GM12864 (cell line): ENCODE measurements around the gene TDRD7.

ENCODE experiments used
- DNase-seq: peaks from one replicate; pipeline ENCODE4 v3.0.0-alpha.2; 2011; ENCODE audit warnings: low read depth
- H3K4me3 ChIP-seq: 2 replicates; pipeline ENCODE4 v1.5.1; 2011; ENCODE audit warnings: mild to moderate bottlenecking, low read depth, low read length, control low read depth
- TF ChIP-seq, protein P1 (sequence below): IDR thresholded peaks from 2 replicates; pipeline ENCODE4 v1.5.1; 2011; ENCODE audit warnings: low read depth, mild to moderate bottlenecking, moderate library complexity, low read length, control low read depth, inconsistent platforms; ENCODE audit errors: missing control alignments

TDRD7 gene

GRCh38 chr9:97425336-97425972 is 13.6 kb downstream of the TDRD7 start:
- H3K4me3 ChIP-seq = no peak overlapping the region
- no peak for DNase-seq
- TF ChIP-seq, protein P1, sequence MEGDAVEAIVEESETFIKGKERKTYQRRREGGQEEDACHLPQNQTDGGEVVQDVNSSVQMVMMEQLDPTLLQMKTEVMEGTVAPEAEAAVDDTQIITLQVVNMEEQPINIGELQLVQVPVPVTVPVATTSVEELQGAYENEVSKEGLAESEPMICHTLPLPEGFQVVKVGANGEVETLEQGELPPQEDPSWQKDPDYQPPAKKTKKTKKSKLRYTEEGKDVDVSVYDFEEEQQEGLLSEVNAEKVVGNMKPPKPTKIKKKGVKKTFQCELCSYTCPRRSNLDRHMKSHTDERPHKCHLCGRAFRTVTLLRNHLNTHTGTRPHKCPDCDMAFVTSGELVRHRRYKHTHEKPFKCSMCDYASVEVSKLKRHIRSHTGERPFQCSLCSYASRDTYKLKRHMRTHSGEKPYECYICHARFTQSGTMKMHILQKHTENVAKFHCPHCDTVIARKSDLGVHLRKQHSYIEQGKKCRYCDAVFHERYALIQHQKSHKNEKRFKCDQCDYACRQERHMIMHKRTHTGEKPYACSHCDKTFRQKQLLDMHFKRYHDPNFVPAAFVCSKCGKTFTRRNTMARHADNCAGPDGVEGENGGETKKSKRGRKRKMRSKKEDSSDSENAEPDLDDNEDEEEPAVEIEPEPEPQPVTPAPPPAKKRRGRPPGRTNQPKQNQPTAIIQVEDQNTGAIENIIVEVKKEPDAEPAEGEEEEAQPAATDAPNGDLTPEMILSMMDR = no peak

DNA sequence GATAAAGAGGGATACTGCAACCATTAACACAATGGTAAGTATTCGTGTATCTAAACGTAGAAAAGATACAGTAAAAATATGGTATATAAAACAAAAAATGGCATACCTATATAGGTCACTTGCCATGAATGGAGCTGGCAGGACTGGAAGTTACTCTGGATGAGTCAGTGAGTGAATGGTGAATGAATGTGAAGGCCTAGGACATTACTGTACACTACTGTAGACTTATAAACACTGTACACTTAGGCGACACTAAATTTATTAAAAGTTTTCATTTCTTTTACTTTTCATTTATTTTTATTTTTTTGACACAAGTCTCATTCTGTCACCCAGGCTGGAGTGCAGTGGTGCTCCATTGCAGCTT is 14.1 kb downstream of the TDRD7 start:
- H3K4me3 ChIP-seq = no peak overlapping the region
- DNase-seq = no peak
- TF ChIP-seq, protein P1 = no peak

DNA sequence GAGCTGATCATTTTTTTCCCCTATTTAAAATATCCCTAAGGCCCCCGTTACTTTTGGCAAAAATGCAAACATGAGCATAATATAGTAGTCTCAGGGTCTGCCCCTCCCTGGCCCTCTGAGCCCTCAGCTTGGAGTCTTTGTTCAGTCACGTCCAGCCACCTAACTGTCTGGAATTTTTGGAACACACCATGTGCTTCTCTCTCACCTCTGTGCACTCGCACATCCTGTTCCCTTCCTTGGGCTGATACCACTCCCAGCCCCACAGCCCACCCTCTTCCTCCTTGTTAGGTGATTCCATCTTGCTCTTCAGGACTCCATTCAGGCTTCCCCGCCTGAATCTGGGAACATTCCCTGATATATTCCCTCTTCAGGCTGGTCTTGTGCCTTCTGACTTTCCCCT is 16.0 kb downstream of the TDRD7 start:
- TF ChIP-seq, protein P1 = no peak
- DNase-seq = no peak
- H3K4me3 ChIP-seq = no peak overlapping the region

GRCh38 chr9:97430316-97431043 is 18.6 kb downstream of the TDRD7 start:
- TF ChIP-seq, protein P1 = no peak
- no peak for DNase-seq
- H3K4me3 ChIP-seq = no peak overlapping the region

GRCh38 chr9:97431044-97431441 is 19.1 kb downstream of the TDRD7 start:
- TF ChIP-seq, protein P1 = no peak
- no peak for DNase-seq
- no peak overlapping the region for H3K4me3 ChIP-seq

GRCh38 chr9:97431549-97432143 is 19.8 kb downstream of the TDRD7 start:
- TF ChIP-seq, protein P1 = no peak
- H3K4me3 ChIP-seq = no peak overlapping the region
- no peak for DNase-seq
